Measurements from ENCODE around the gene PPP1R16B.

Gene PPP1R16B

GRCh38 chr20:38888059-38888831 is 82.7 kb downstream of the PPP1R16B start:
- TF ChIP-seq FOXM1 (IDR thresholded peaks at IDR 0.05; ENCODE audit: borderline replicate concordance) (no peak), CTBP1 (IDR thresholded peaks at IDR 0.05; ENCODE audit: borderline replicate concordance) (no peak), PKNOX1 (IDR thresholded peaks at IDR 0.05) (no peak), ARNT (IDR thresholded peaks at IDR 0.05) (no peak), HDGF (IDR thresholded peaks at IDR 0.05; ENCODE audit: borderline replicate concordance) (no peak), L3MBTL2 (conservative IDR thresholded peaks at IDR 0.05) (no peak), TARDBP (IDR thresholded peaks at IDR 0.05) (no peak)
- ChIA-PET CTCF (no interaction called here), POLR2A (no interaction called here)
- DNase-seq (ENCODE audit: extremely low spot score): no peak

- ChIA-PET CTCF (interaction anchor here (1.1 kb wide), 1 partner anchor 8 kb away, joined by 4 read pairs; no protein-coding TSS in a partner anchor), POLR2A (no interaction called here)
- DNase-seq (ENCODE audit: extremely low spot score): no peak
- TF ChIP-seq SUZ12 (IDR thresholded peaks at IDR 0.05): no peak
- TF ChIP-seq FOXA1 (IDR thresholded peaks at IDR 0.05): no peak
- no peak for TF ChIP-seq BHLHE40 (IDR thresholded peaks at IDR 0.05; ENCODE audit: borderline replicate concordance)
- no peak for TF ChIP-seq HDGF (IDR thresholded peaks at IDR 0.05; ENCODE audit: borderline replicate concordance)
- no peak for TF ChIP-seq FOXK2 (IDR thresholded peaks at IDR 0.05)
- no peak for TF ChIP-seq SP1 (IDR thresholded peaks at IDR 0.05)
- TF ChIP-seq ELF4 (IDR thresholded peaks at IDR 0.05): no peak
- no peak for TF ChIP-seq ARNT (IDR thresholded peaks at IDR 0.05)
- no peak for TF ChIP-seq FOXM1 (IDR thresholded peaks at IDR 0.05; ENCODE audit: borderline replicate concordance)
- TF ChIP-seq PKNOX1 (IDR thresholded peaks at IDR 0.05): no peak
- TF ChIP-seq LEF1 (IDR thresholded peaks at IDR 0.05; ENCODE audit: borderline replicate concordance): no peak
- no peak for TF ChIP-seq CTBP1 (IDR thresholded peaks at IDR 0.05; ENCODE audit: borderline replicate concordance)
Observed at GRCh38 chr20:38889050-38889449, 83.6 kb downstream of the PPP1R16B start.

GRCh38 chr20:38889792-38890496 is 84.4 kb downstream of the PPP1R16B start:
- ChIA-PET CTCF (interaction anchor here (1.1 kb wide), 1 partner anchor 9 kb away, joined by 4 read pairs; no protein-coding TSS in a partner anchor), POLR2A (no interaction called here)
- TF ChIP-seq TARDBP (IDR thresholded peaks at IDR 0.05): no peak
- peak; percentile 52 for TF ChIP-seq PKNOX1 (IDR thresholded peaks at IDR 0.05)
- no peak for DNase-seq (ENCODE audit: extremely low spot score)

- POLR2A ChIA-PET: no interaction called here
Observed at GRCh38 chr20:38890497-38890818, 85.0 kb downstream of the PPP1R16B start.

More at GRCh38 chr20:38890497-38890818, 85.0 kb downstream of the PPP1R16B start:
- DNase-seq (ENCODE audit: extremely low spot score): no peak
- TF ChIP-seq L3MBTL2 (conservative IDR thresholded peaks at IDR 0.05): no peak
- no peak for TF ChIP-seq ARNT (IDR thresholded peaks at IDR 0.05)
- no peak for TF ChIP-seq SUZ12 (IDR thresholded peaks at IDR 0.05)
- TF ChIP-seq FOXA1 (IDR thresholded peaks at IDR 0.05): no peak
- TF ChIP-seq ELF4 (IDR thresholded peaks at IDR 0.05): no peak
- no peak for TF ChIP-seq PKNOX1 (IDR thresholded peaks at IDR 0.05)
- TF ChIP-seq HDGF (IDR thresholded peaks at IDR 0.05; ENCODE audit: borderline replicate concordance): no peak
- no peak for TF ChIP-seq NFRKB (IDR thresholded peaks at IDR 0.05)
- TF ChIP-seq CTBP1 (IDR thresholded peaks at IDR 0.05; ENCODE audit: borderline replicate concordance): no peak
- no peak for TF ChIP-seq FOXM1 (IDR thresholded peaks at IDR 0.05; ENCODE audit: borderline replicate concordance)
- TF ChIP-seq BHLHE40 (IDR thresholded peaks at IDR 0.05; ENCODE audit: borderline replicate concordance): no peak
- TF ChIP-seq FOXK2 (IDR thresholded peaks at IDR 0.05): no peak
- no peak for TF ChIP-seq SP1 (IDR thresholded peaks at IDR 0.05)
- TF ChIP-seq ZNF384 (IDR thresholded peaks at IDR 0.05): no peak
- TF ChIP-seq TARDBP (IDR thresholded peaks at IDR 0.05): no peak
- TF ChIP-seq LEF1 (IDR thresholded peaks at IDR 0.05; ENCODE audit: borderline replicate concordance): no peak
- CTCF ChIA-PET: no interaction called here
